WTC11 (cell line): ENCODE data around the gene USP13. TPM values are rescaled to one million over a fixed set of nuclear protein-coding genes. Genes with fewer than 3 reads are reported as not detected.

Experiments
- ATAC-seq: fragments of 200-7000 bp; cut with Tn5 transposase; 2 replicates; pipeline ENCODE4 v1.10.0; 2021; ENCODE audit warnings: mild to moderate bottlenecking, moderate library complexity
- CTCF ChIA-PET: fragments of 300-600 bp; sonication (Branson Sonifier 250); formaldehyde crosslinking; loops from one replicate; lab custom pipeline; 2021; ENCODE audit warnings: antibody characterized with exemption; lab: Charles Lee
- POLR2A ChIA-PET: fragments of 350-600 bp; sonication (Branson Sonifier 250); formaldehyde crosslinking; loops from one replicate; lab custom pipeline; 2021; ENCODE audit warnings: antibody characterized with exemption; lab: Charles Lee
- DNase-seq: peaks from one replicate; pipeline ENCODE4 v3.0.0; 2021; ENCODE audit warnings: low spot score
- H3K27ac Mint-ChIP-seq: 2 replicates; pipeline ENCODE4 v1.8.0; 2021; ENCODE audit warnings: mixed read lengths
- H3K27me3 Mint-ChIP-seq: 2 replicates; pipeline ENCODE4 v1.8.0; 2021; ENCODE audit warnings: low read depth, mild to moderate bottlenecking, moderate library complexity, mixed read lengths
- H3K36me3 Mint-ChIP-seq: 2 replicates; pipeline ENCODE4 v1.8.0; 2021; ENCODE audit warnings: mixed read lengths
- H3K4me1 Mint-ChIP-seq: 2 replicates; pipeline ENCODE4 v1.8.0; 2022; ENCODE audit warnings: mixed read lengths
- H3K4me3 Mint-ChIP-seq: 2 replicates; pipeline ENCODE4 v1.8.0; 2021; ENCODE audit warnings: mild to moderate bottlenecking, moderate library complexity, mixed read lengths
- H3K9me3 Mint-ChIP-seq: 2 replicates; pipeline ENCODE4 v1.8.0; 2021; ENCODE audit warnings: mixed read lengths
- ATF6 ChIP-seq: sonication (generic); formaldehyde crosslinking; IDR thresholded peaks from 2 replicates; pipeline ENCODE4 v1.8.1; 2023; ENCODE audit warnings: mild to moderate bottlenecking, missing genetic modification reagents
- CREB1 ChIP-seq: sonication (generic); formaldehyde crosslinking; IDR thresholded peaks from 2 replicates; pipeline ENCODE4 v1.8.0; 2023; ENCODE audit warnings: mild to moderate bottlenecking, missing genetic modification reagents
- ESRRA ChIP-seq: sonication (generic); formaldehyde crosslinking; IDR thresholded peaks from 2 replicates; pipeline ENCODE4 v1.8.1; 2022; ENCODE audit warnings: mild to moderate bottlenecking, missing genetic modification reagents, borderline replicate concordance
- FOXK1 ChIP-seq: sonication (generic); formaldehyde crosslinking; IDR thresholded peaks from 2 replicates; pipeline ENCODE4 v1.8.0; 2022; ENCODE audit warnings: mild to moderate bottlenecking, moderate library complexity, missing genetic modification reagents
- GRHL2 ChIP-seq: fragments of 250-450 bp; sonication (Bioruptor Pico); IDR thresholded peaks from 2 replicates; pipeline ENCODE4 v1.8.0; 2022; ENCODE audit warnings: mild to moderate bottlenecking, moderate library complexity; ENCODE audit not compliant: insufficient replicate concordance, severe bottlenecking
- GTF2I ChIP-seq: fragments of 250-450 bp; sonication (Bioruptor Pico); conservative IDR thresholded peaks from 2 replicates; pipeline ENCODE4 v1.4.0; 2021; ENCODE audit warnings: mild to moderate bottlenecking
- MAX ChIP-seq: sonication (generic); formaldehyde crosslinking; IDR thresholded peaks from 2 replicates; pipeline ENCODE4 v1.8.0; 2022; ENCODE audit warnings: mild to moderate bottlenecking, missing genetic modification reagents
- MLX ChIP-seq: sonication (generic); formaldehyde crosslinking; IDR thresholded peaks from 2 replicates; pipeline ENCODE4 v1.8.1; 2023; ENCODE audit warnings: mild to moderate bottlenecking, missing genetic modification reagents, moderate library complexity
- NFATC4 ChIP-seq: fragments of 250-450 bp; sonication (Bioruptor Pico); IDR thresholded peaks from 2 replicates; pipeline ENCODE4 v1.9.0; 2021; ENCODE audit warnings: mild to moderate bottlenecking
- NFE2L1 ChIP-seq: sonication (generic); formaldehyde crosslinking; IDR thresholded peaks from 2 replicates; pipeline ENCODE4 v1.8.1; 2023; ENCODE audit warnings: missing genetic modification reagents
- NR3C1 ChIP-seq: sonication (generic); formaldehyde crosslinking; conservative IDR thresholded peaks from 2 replicates; pipeline ENCODE4 v1.8.1; 2023; ENCODE audit warnings: low read depth, mild to moderate bottlenecking, missing genetic modification reagents
- SMAD4 ChIP-seq: sonication (generic); formaldehyde crosslinking; IDR thresholded peaks from 2 replicates; pipeline ENCODE4 v1.8.0; 2022; ENCODE audit warnings: mild to moderate bottlenecking, missing genetic modification reagents
- STAT6 ChIP-seq: sonication (generic); formaldehyde crosslinking; conservative IDR thresholded peaks from 2 replicates; pipeline ENCODE4 v1.8.1; 2023; ENCODE audit warnings: mild to moderate bottlenecking, low read depth, missing genetic modification reagents, moderate library complexity
- TCF7 ChIP-seq: sonication (generic); formaldehyde crosslinking; IDR thresholded peaks from 2 replicates; pipeline ENCODE4 v1.8.0; 2022; ENCODE audit warnings: mild to moderate bottlenecking, low read depth, missing genetic modification reagents, moderate library complexity
- USF1 ChIP-seq: sonication (generic); formaldehyde crosslinking; IDR thresholded peaks from 2 replicates; pipeline ENCODE4 v1.8.0; 2022; ENCODE audit warnings: mild to moderate bottlenecking, missing genetic modification reagents
- ZNF263 ChIP-seq: sonication (generic); formaldehyde crosslinking; IDR thresholded peaks from 2 replicates; pipeline ENCODE4 v1.8.1; 2022; ENCODE audit warnings: low read depth, mild to moderate bottlenecking, moderate library complexity, missing genetic modification reagents
- ZNF281 ChIP-seq: sonication (generic); formaldehyde crosslinking; IDR thresholded peaks from 2 replicates; pipeline ENCODE4 v1.8.0; 2023; ENCODE audit warnings: mild to moderate bottlenecking, missing genetic modification reagents
- ZNF317 ChIP-seq: sonication (generic); formaldehyde crosslinking; IDR thresholded peaks from 2 replicates; pipeline ENCODE4 v1.8.1; 2023; ENCODE audit warnings: low read depth, mild to moderate bottlenecking, moderate library complexity, missing genetic modification reagents, borderline replicate concordance
- ZSCAN18 ChIP-seq: fragments of 250-450 bp; sonication (Bioruptor Pico); IDR thresholded peaks from 2 replicates; pipeline ENCODE4 v2.1.2; 2022; ENCODE audit warnings: mild to moderate bottlenecking, moderate library complexity
- total RNA-seq: library from RNA; stranded (reverse); gene quantifications from 3 replicates; pipeline ENCODE4 v1.2.3, GENCODE V29; 2021

USP13 gene
- total RNA-seq, 1 experiment from 2014 or later, result 26.8 TPM

- TF ChIP-seq STAT6 (CRISPR knock-in tag), result no peak
- no peak for TF ChIP-seq NFE2L1
- no peak for TF ChIP-seq SMAD4
- TF ChIP-seq, all 79 proteins: peak for 0
These were observed 20.1 kb downstream of the USP13 start (continued) for GRCh38 chr3:179672918-179673317.

GRCh38 chr3:179673523-179673922, 20.7 kb downstream of the USP13 start:
- no peak; the same call in none of the 2 replicates for ATAC-seq
- Mint-ChIP-seq H3K4me1 (peaks cover 21% of the 10 kb centered on the region), H3K27ac (peak overlapping the region; percentile 71), H3K9me3 (no peaks in the 10 kb centered on the region), H3K27me3 (no peaks in the 10 kb centered on the region), H3K36me3 (no peaks in the 10 kb centered on the region), H3K4me3 (no peak overlapping the region)
- ChIA-PET CTCF (no interaction called here), POLR2A (no interaction called here)
- TF ChIP-seq GTF2I (CRISPR knock-in tag) (no peak), TCF7 (CRISPR knock-in tag) (no peak), MLX (CRISPR knock-in tag) (no peak), FOXK1 (CRISPR knock-in tag) (no peak), USF1 (CRISPR knock-in tag) (no peak), NR3C1 (no peak), STAT6 (CRISPR knock-in tag) (no peak), NFATC4 (CRISPR knock-in tag) (no peak), ZSCAN18 (CRISPR knock-in tag) (no peak), ESRRA (CRISPR knock-in tag) (no peak), ZNF281 (no peak), ATF6 (CRISPR knock-in tag) (no peak), ZNF317 (CRISPR knock-in tag) (no peak), CREB1 (CRISPR knock-in tag) (no peak), MAX (CRISPR knock-in tag) (no peak), GRHL2 (CRISPR knock-in tag) (no peak), ZNF263 (CRISPR knock-in tag) (no peak)
- DNase-seq, result no peak
